Activated naive CD8-positive, alpha-beta T cell treated with anti-CD3 and anti-CD28 coated beads for 36 hours (primary cell): ENCODE data around the gene KLK13. TPM values are rescaled to one million over a fixed set of nuclear protein-coding genes. Genes with fewer than 3 reads are reported as not detected.

Experiments used
- DNase-seq: peaks from one replicate; pipeline ENCODE4 v3.0.0; 2021
- H3K27ac Mint-ChIP-seq: one replicate; pipeline ENCODE4 v1.8.0; 2022; ENCODE audit warnings: mild to moderate bottlenecking, moderate library complexity, mixed read lengths
- H3K27me3 Mint-ChIP-seq: one replicate; pipeline ENCODE4 v1.8.0; 2022; ENCODE audit warnings: mild to moderate bottlenecking, mixed read lengths
- H3K36me3 Mint-ChIP-seq: one replicate; pipeline ENCODE4 v1.8.0; 2021; ENCODE audit warnings: mild to moderate bottlenecking, mixed read lengths
- H3K4me1 Mint-ChIP-seq: one replicate; pipeline ENCODE4 v1.8.0; 2021; ENCODE audit warnings: mixed read lengths
- H3K4me3 Mint-ChIP-seq: one replicate; pipeline ENCODE4 v1.8.0; 2022; ENCODE audit warnings: mild to moderate bottlenecking, moderate library complexity, mixed read lengths
- H3K9me3 Mint-ChIP-seq: one replicate; pipeline ENCODE4 v1.8.0; 2022; ENCODE audit warnings: mixed read lengths
- total RNA-seq, 2 experiments: library from RNA; stranded (reverse); gene quantifications; one replicate each; pipeline ENCODE4 v1.2.3, GENCODE V29; 2021

KLK13 gene
- total RNA-seq = not detected

DNA sequence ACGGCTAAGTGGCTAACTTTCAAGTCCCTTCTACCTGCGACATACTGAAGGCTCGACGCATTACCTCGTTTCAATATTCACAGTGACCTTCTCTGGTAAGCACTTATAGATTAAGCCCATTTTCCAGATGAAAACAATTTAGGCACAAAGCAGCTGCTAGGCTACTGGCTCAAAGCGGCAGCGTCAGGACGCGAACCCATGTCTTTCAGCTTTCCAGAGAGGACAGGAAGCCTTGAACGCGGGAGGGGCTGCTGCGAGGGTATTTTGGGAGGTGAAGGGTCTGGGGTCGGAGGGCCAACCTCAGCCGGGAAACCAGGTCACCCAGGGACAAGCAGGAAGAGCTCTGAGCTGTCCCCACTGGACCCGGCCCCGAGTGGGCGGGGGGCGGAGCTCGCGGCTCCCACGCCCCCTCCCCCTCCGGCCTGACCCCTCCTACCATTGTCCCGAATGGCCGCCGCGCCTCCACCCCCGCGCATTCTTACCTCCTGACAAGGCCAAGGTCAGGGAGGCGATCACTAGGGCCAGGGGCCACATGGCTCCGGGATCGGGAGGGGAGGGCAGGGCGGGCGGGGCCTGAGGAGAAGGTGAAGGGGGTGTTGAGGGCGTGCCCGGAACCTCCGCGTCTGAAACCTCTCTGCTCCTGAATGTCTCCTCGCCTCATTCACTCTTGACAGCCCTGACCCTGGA, at the start of gene KLK13:
TSS of gene KLK13 (minus strand) at position 559 of the 687 bp plus-strand sequence. CDS start at position 534, 25 bp downstream.
- H3K4me3 Mint-ChIP-seq = peak within 1 kb of the TSS; percentile 36
- peaks cover 58% of the 10 kb centered on the region for H3K27me3 Mint-ChIP-seq
- H3K4me1 Mint-ChIP-seq = peaks cover 1% of the 10 kb centered on the region
- no peaks in the 10 kb centered on the region for H3K9me3 Mint-ChIP-seq
- DNase-seq = no peak
- no peak within 1 kb of the TSS for H3K27ac Mint-ChIP-seq
- H3K36me3 Mint-ChIP-seq = no peaks in the 10 kb centered on the region

DNA sequence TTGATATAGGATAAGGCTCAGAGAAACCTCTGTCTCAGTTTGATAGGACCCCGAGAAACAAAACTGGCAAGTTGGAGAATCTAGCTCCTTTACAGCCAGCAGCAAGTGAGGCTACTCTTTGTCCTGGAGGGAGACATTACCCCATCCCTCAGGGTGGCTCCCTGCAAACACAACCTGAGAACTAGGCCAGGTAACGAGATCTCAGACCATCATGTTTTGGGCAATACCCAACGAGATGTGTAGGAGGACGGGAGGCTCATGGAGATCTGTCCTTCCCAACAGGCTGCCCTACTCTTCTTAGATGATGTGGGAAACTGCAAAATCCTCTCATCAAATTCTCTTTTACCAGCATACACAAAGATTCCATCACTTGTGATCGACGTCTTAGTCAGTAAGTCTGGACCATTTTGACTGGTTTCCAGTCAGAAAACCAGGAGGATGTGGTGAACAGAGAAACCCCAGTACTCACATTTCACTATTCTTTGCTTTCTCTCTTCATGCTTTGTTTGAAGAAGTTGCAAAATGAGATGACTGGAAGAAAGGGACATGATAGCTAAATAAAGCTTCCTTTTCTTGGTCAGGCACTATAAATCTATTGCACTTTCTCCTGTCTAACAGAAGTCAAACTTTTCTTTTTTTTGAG, 49.3 kb upstream of the KLK13 start:
- peak overlapping the region; percentile 64 for H3K27ac Mint-ChIP-seq
- no peaks in the 10 kb centered on the region for H3K36me3 Mint-ChIP-seq
- no peaks in the 10 kb centered on the region for H3K9me3 Mint-ChIP-seq
- no peaks in the 10 kb centered on the region for H3K27me3 Mint-ChIP-seq
- DNase-seq = no peak
- no peak overlapping the region for H3K4me3 Mint-ChIP-seq
- H3K4me1 Mint-ChIP-seq = peaks cover 31% of the 10 kb centered on the region

- Mint-ChIP-seq H3K27me3 (no peaks in the 10 kb centered on the region), H3K9me3 (no peaks in the 10 kb centered on the region), H3K36me3 (peaks cover 11% of the 10 kb centered on the region), H3K4me1 (peaks cover 31% of the 10 kb centered on the region), H3K4me3 (no peak overlapping the region), H3K27ac (no peak overlapping the region)
- no peak for DNase-seq
Observed at GRCh38 chr19:51111606-51112005, 46.7 kb upstream of the KLK13 start.

- H3K4me1 Mint-ChIP-seq = peaks cover 33% of the 10 kb centered on the region
- H3K9me3 Mint-ChIP-seq = no peaks in the 10 kb centered on the region
- DNase-seq = no peak
- no peak overlapping the region for H3K27ac Mint-ChIP-seq
- H3K36me3 Mint-ChIP-seq = peaks cover 16% of the 10 kb centered on the region
- no peaks in the 10 kb centered on the region for H3K27me3 Mint-ChIP-seq
- H3K4me3 Mint-ChIP-seq = no peak overlapping the region
Observed at GRCh38 chr19:51110666-51110971, 45.7 kb upstream of the KLK13 start.

GRCh38 chr19:51108805-51109146, 43.9 kb upstream of the KLK13 start:
- Mint-ChIP-seq H3K9me3 (no peaks in the 10 kb centered on the region), H3K27me3 (no peaks in the 10 kb centered on the region), H3K36me3 (peaks cover 22% of the 10 kb centered on the region)

DNA sequence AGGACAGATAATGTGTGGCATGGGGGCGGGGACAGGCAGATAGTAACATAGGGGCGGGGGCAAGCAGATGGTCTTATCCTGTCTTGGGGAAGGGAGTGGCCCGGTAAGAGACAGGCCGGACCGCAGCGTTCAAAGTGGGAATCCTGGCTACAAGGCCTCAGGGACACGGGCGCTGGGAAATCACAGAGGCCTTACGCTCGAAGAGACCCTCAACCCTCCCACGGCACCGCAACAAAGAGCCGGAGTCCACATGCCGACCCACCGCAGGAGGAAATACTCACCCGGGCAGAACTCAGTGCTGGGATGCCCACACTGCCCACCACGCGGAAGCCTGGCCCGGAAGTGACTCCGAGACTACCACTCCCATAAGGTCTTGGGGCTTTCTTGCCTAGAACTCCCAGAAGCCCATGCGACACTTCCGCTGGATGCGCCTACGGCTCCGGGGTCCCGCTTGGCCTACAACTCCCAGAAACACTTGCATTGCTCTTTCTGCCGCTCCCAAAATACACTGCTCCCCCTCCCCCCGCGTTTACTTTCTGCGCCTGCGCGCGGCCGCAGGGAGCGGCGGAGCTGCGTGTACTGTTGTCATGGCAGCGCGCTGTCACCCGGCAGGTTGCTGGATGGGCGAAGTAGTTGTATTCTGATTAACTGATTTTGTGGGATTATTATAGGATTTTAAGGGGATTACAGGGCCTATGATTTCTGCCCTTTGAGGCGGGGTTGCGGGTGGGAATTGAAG, 43.3 kb upstream of the KLK13 start, which contains the start of gene CTU1:
TSS of gene CTU1 (minus strand) at position 344 of the 739 bp plus-strand sequence. CDS start 3,840 bp downstream, outside the sequence.
- peaks cover 24% of the 10 kb centered on the region for H3K36me3 Mint-ChIP-seq
- H3K27ac Mint-ChIP-seq = peak within 1 kb of the TSS; percentile 96
- H3K4me1 Mint-ChIP-seq = peaks cover 28% of the 10 kb centered on the region
- H3K27me3 Mint-ChIP-seq = no peaks in the 10 kb centered on the region
- no peaks in the 10 kb centered on the region for H3K9me3 Mint-ChIP-seq
- peak; percentile 98 for DNase-seq
- H3K4me3 Mint-ChIP-seq = peak within 1 kb of the TSS; percentile 97

More at GRCh38 chr19:51108805-51109146, 43.9 kb upstream of the KLK13 start:
- H3K27ac Mint-ChIP-seq = peak overlapping the region; percentile 96
- H3K4me1 Mint-ChIP-seq = peaks cover 28% of the 10 kb centered on the region
- no peak for DNase-seq
- peak overlapping the region; percentile 97 for H3K4me3 Mint-ChIP-seq

GRCh38 chr19:51107406-51108065, 42.6 kb upstream of the KLK13 start:
- Mint-ChIP-seq H3K36me3 (peaks cover 24% of the 10 kb centered on the region), H3K27ac (peak overlapping the region; percentile 96), H3K4me3 (peak overlapping the region; percentile 97), H3K27me3 (no peaks in the 10 kb centered on the region), H3K4me1 (peaks cover 30% of the 10 kb centered on the region), H3K9me3 (no peaks in the 10 kb centered on the region)
- DNase-seq = no peak

DNA sequence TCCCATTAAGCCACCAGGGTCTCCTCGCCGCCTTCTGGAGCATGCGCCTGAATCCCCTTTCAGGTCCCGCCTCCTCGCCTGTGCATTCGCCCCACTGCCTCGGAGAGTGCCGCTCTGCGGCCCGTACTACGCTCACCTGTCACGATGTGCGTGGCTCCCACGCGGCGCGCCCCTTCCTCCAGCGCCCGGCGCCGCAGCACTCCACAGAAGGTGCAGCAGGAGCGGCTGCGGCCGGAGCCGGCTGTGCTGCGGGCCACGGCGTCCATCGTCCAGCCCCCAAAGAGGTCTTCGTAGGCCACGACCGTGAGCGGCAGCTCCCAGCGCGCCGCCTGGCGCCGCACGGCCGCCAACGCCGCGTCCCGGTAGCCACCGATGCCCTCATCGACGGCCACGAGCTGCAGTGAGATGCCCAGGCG, 39.0 kb upstream of the KLK13 start:
- Mint-ChIP-seq H3K27ac (no peak overlapping the region), H3K36me3 (peaks cover 24% of the 10 kb centered on the region), H3K9me3 (no peaks in the 10 kb centered on the region), H3K27me3 (no peaks in the 10 kb centered on the region), H3K4me3 (no peak overlapping the region), H3K4me1 (peaks cover 42% of the 10 kb centered on the region)
- DNase-seq = no peak

GRCh38 chr19:51102991-51103390, 38.1 kb upstream of the KLK13 start:
- no peak overlapping the region for H3K4me3 Mint-ChIP-seq
- peaks cover 39% of the 10 kb centered on the region for H3K4me1 Mint-ChIP-seq
- no peaks in the 10 kb centered on the region for H3K9me3 Mint-ChIP-seq
- peaks cover 23% of the 10 kb centered on the region for H3K36me3 Mint-ChIP-seq
- DNase-seq = no peak
- no peak overlapping the region for H3K27ac Mint-ChIP-seq
- H3K27me3 Mint-ChIP-seq = no peaks in the 10 kb centered on the region

GRCh38 chr19:51101171-51101865, 36.4 kb upstream of the KLK13 start:
- Mint-ChIP-seq H3K9me3 (no peaks in the 10 kb centered on the region), H3K27me3 (no peaks in the 10 kb centered on the region), H3K4me3 (no peak overlapping the region), H3K27ac (no peak overlapping the region), H3K4me1 (peaks cover 41% of the 10 kb centered on the region), H3K36me3 (peaks cover 20% of the 10 kb centered on the region)
- no peak for DNase-seq

DNA sequence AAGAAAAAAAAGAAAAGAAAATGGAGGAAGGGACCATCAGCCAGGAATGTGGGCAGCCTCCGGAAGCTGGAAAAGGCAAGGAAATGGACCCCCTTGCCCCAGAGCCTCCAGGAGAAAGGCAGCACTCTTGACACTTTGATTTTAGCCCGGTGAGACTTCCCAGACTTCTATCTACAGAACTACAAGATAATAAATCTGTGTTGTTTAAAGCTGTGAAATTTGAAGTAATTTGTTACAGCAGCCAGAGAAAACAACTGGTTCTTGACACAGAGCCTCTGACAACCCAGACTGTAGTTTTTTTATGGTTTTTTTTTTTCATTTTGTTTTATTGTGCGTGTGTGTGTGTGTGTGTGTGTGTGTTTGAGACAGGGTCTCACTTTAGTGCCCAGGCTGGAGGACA, 35.7 kb upstream of the KLK13 start:
- Mint-ChIP-seq H3K9me3 (no peaks in the 10 kb centered on the region), H3K36me3 (peaks cover 14% of the 10 kb centered on the region), H3K4me3 (no peak overlapping the region), H3K4me1 (peaks cover 34% of the 10 kb centered on the region), H3K27me3 (no peaks in the 10 kb centered on the region), H3K27ac (no peak overlapping the region)
- no peak for DNase-seq

DNA sequence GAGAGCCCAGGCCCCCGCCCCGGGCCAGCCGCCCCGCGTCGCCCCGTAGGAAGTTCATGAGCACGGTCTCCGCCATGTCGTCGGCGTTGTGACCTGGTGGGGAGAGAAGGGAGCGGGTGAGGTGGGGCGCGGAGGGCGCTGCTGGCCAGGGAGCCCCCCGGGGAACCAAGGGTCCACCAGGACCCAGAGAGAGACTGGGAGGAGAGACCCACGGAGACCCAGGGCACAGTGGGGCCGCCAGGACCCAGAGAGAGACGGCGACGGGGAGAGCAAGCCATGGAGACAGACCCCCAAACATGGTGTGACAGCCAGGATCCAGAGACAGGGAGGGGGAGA, 34.1 kb upstream of the KLK13 start:
- H3K27ac Mint-ChIP-seq = peak overlapping the region; percentile 58
- DNase-seq = no peak
- peaks cover 23% of the 10 kb centered on the region for H3K4me1 Mint-ChIP-seq
- H3K9me3 Mint-ChIP-seq = no peaks in the 10 kb centered on the region
- H3K27me3 Mint-ChIP-seq = no peaks in the 10 kb centered on the region
- peaks cover 10% of the 10 kb centered on the region for H3K36me3 Mint-ChIP-seq
- peak overlapping the region; percentile 36 for H3K4me3 Mint-ChIP-seq

DNA sequence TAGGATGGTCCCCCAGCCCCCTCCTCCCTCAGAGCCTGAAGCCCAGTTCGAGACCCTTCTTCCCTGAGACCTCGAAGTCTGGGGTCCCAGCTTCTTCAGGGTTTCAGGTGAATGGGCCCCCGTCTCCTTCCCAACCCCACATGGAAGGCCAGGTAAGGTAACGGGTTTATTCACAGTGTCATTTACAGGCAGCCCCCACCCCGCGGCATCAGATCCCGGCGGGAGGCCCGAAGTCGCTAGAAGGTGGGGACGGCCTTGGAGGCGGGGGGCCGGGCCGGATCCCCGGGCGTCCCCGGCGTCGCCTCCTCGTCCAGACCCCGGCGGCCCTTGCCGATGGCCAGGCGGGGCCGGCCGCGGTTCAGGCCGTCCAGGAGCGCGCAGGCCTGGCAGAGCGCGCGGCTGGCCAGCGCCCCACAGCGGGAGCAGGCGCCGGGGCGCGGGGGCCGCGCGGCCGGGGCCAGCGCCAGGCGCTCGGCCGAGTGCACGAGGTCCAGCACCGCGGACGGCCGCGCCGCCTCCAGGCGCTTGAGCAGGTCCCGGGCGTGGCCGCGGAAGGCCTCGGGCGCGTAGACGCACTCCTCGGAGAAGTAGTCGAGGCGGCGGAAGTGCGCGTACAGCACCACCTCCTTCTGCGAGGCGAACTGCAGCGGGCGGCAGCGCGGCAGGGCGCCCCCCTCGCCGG, 33.6 kb upstream of the KLK13 start:
- Mint-ChIP-seq H3K4me3 (no peak overlapping the region), H3K9me3 (no peaks in the 10 kb centered on the region)

GRCh38 chr19:51097796-51098195, 32.9 kb upstream of the KLK13 start:
- no peaks in the 10 kb centered on the region for H3K27me3 Mint-ChIP-seq

More for the DNA sequence above, 33.6 kb upstream of the KLK13 start:
- Mint-ChIP-seq H3K27ac (no peak overlapping the region), H3K36me3 (peaks cover 10% of the 10 kb centered on the region), H3K27me3 (no peaks in the 10 kb centered on the region), H3K4me1 (peaks cover 23% of the 10 kb centered on the region)
- DNase-seq = peak; percentile 48

More at GRCh38 chr19:51097796-51098195, 32.9 kb upstream of the KLK13 start:
- DNase-seq = no peak
- no peak overlapping the region for H3K4me3 Mint-ChIP-seq
- no peaks in the 10 kb centered on the region for H3K9me3 Mint-ChIP-seq
- peak overlapping the region; percentile 10 for H3K27ac Mint-ChIP-seq
- peaks cover 9% of the 10 kb centered on the region for H3K36me3 Mint-ChIP-seq
- peaks cover 23% of the 10 kb centered on the region for H3K4me1 Mint-ChIP-seq
